Right lobe of liver (tissue), 4 donors: ENCODE results near the gene LYPD6B.

Experiments used
- POLR2A ChIP-seq: fragments of 450-650 bp; IDR thresholded peaks from one replicate; pipeline ENCODE4 v1.6.1; 2017; ENCODE audit warnings: antibody characterized with exemption, mild to moderate bottlenecking
- TF ChIP-seq, protein P1 (sequence below), 4 donors: fragments of 200-600 bp in 3 of 4; fragments of 450-650 bp in 1 of 4; IDR thresholded peaks; one replicate each; pipeline versions ENCODE4 v1.5.1 to v1.8.0; 2016 to 2022; ENCODE audit warnings: antibody characterized with exemption in 4 of 4, mild to moderate bottlenecking in 2 of 4
- donor health status: DM: no; HTN: no; CAD: no.
- donor health status: DM: no; HTN: no; CAD: no.
- donor health status: DM: no; HTN: yes; CAD: no.

DNA sequence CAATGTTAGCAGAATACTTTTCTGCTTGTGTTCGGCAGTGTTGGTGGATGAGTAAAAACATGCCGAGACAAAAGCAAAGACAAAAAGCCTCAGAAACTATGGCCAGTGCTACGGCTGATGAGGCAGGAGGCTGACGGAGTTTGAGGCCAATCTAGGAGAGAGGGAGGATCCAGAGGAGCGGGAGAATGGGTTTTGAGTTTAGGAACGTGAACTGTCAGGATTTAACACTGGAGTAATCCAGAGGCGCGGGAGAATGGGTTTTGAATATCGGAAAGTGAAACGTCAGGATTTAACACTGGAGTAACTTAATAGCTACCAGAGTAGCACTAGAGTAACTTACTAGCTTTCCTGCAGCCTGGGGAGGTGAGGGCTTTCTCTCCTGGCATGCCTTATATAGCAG is 37.4 kb downstream of the LYPD6B start:
- TF ChIP-seq, protein P1, sequence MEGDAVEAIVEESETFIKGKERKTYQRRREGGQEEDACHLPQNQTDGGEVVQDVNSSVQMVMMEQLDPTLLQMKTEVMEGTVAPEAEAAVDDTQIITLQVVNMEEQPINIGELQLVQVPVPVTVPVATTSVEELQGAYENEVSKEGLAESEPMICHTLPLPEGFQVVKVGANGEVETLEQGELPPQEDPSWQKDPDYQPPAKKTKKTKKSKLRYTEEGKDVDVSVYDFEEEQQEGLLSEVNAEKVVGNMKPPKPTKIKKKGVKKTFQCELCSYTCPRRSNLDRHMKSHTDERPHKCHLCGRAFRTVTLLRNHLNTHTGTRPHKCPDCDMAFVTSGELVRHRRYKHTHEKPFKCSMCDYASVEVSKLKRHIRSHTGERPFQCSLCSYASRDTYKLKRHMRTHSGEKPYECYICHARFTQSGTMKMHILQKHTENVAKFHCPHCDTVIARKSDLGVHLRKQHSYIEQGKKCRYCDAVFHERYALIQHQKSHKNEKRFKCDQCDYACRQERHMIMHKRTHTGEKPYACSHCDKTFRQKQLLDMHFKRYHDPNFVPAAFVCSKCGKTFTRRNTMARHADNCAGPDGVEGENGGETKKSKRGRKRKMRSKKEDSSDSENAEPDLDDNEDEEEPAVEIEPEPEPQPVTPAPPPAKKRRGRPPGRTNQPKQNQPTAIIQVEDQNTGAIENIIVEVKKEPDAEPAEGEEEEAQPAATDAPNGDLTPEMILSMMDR (IDR thresholded peaks at IDR 0.05), result no peak
- TF ChIP-seq POLR2A, result no peak
